ENCODE results near the gene USP17L30.
"Not testable (repeated sequence)": the region's sequence is repeated elsewhere in the genome, so short reads cannot be mapped to it uniquely, and the experiment has no call there.

DNA sequence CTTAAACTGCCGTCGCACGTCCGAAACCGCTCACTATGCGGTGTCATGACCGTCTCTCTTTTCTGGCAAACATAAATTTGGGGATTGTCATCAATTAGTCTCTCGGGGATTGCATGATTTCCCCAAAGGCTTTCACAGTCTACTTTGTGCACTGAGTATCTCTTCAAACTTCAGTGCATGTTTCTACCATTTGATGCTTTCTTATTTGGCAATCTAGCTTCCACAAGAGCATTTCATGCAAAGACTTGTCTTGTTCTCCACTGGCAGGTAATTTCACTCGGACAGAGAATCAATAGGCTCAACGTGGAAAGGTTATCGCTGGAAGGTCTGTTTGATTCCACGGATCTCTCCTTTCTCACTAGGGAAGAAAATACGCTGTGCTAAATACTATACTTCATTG is 38.7 kb upstream of the USP17L30 start:
- TF ChIP-seq, protein P1, sequence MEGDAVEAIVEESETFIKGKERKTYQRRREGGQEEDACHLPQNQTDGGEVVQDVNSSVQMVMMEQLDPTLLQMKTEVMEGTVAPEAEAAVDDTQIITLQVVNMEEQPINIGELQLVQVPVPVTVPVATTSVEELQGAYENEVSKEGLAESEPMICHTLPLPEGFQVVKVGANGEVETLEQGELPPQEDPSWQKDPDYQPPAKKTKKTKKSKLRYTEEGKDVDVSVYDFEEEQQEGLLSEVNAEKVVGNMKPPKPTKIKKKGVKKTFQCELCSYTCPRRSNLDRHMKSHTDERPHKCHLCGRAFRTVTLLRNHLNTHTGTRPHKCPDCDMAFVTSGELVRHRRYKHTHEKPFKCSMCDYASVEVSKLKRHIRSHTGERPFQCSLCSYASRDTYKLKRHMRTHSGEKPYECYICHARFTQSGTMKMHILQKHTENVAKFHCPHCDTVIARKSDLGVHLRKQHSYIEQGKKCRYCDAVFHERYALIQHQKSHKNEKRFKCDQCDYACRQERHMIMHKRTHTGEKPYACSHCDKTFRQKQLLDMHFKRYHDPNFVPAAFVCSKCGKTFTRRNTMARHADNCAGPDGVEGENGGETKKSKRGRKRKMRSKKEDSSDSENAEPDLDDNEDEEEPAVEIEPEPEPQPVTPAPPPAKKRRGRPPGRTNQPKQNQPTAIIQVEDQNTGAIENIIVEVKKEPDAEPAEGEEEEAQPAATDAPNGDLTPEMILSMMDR (IDR thresholded peaks at IDR 0.05), result not testable (repeated sequence)
- TF ChIP-seq POLR2A (IDR thresholded peaks at IDR 0.05), result not testable (repeated sequence)

All from uterus (tissue), 2 donors.